GM19397 (cell line): Measurements from ENCODE around the gene SESN3.
A peak's percentile ranks its signal among the peaks of the same experiment; 100 is the strongest.
"Not testable (repeated sequence)": the region's sequence is repeated elsewhere in the genome, so short reads cannot be mapped to it uniquely, and the experiment has no call there.

ENCODE experiments used
- ATAC-seq: cut with Tn5 transposase; IDR thresholded peaks from one replicate; pipeline ENCODE4 v1.9.1; 2021; ENCODE audit warnings: mild to moderate bottlenecking, moderate library complexity; ENCODE audit not compliant: unreplicated experiment

The SESN3 gene

DNA sequence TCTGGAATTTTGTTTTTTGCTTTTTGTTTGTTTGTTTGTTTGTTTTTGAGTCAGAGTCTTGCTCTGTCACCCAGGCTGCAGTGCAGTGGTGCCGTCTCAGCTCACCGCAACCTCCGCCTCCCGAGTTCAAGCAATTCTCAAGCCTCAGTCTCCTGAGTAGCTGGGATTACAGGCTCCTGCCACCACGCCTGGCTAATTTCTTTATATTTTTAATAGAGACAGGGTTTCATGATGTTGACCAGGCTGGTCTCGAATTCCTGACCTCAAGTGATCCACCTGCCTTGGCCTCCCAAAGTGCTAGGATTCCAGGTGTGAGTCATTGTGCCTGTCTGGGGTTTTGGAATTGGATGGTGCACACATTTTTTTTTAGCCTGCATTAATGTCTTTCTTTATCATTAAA, 20.9 kb upstream of the SESN3 start:
- not testable (repeated sequence) for ATAC-seq

GRCh38 chr11:95248666-95249467, 17.9 kb upstream of the SESN3 start:
- ATAC-seq = peak; percentile 75

DNA sequence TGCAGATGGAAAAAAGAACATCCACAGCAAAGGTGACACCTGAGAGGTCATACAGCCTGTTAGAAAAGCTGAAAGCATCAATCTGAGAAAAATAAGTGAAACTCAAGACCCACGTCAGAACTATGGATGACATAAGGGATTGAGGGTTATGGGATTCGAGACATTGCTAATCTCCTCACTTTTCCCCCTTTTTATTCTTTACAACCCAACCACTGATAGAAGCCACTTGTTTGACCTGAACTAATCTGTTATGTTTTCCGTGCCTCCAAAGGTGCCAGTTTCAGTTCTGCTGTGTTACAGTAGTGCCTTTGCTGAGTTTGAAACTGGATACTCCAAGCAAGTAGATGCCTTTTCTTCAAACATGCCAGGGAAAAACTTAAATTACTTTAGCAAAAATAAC, 16.9 kb upstream of the SESN3 start:
- ATAC-seq = no peak

GRCh38 chr11:95247127-95247684, 16.2 kb upstream of the SESN3 start:
- no peak for ATAC-seq

- no peak for ATAC-seq
These were observed 14.6 kb upstream of the SESN3 start for GRCh38 chr11:95245581-95245980.

DNA sequence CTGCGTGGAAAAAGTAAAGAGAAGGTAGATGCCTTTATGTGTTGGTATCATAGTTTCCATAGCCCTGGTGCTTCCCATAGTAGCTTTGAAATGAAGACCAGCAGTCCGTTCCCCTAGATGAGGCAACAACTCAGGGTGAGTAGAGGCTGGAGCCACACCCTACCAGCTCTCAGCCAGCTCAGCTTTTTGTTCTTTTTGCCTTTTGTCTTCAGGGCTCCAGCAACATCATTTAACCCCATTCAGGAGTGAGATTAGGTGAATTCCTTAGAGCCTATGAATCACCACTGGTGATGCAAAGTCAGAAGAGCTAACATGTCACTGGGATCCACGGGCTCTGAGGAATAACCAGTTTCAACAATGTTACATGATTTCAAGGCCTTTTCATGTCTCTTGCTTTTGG, 14.0 kb upstream of the SESN3 start:
- ATAC-seq = no peak

DNA sequence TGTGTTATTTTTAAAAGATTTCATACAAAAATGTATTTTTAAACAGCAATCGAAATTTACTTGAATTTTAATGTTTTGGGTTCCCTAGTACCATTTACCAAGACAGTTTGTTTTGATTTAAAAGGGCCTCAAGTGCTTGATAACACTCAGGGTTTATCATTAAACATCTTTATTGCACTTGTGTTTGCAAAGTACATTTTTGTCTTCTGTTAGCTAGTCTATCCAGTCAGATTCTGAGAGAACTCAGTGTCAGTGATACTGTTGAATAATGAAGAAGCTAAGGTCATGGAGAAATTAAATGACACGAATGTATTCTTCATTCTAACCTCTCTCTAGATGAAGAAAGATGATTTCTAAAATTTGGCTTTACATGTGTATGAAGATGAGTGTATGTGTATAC, 12.7 kb upstream of the SESN3 start:
- no peak for ATAC-seq

DNA sequence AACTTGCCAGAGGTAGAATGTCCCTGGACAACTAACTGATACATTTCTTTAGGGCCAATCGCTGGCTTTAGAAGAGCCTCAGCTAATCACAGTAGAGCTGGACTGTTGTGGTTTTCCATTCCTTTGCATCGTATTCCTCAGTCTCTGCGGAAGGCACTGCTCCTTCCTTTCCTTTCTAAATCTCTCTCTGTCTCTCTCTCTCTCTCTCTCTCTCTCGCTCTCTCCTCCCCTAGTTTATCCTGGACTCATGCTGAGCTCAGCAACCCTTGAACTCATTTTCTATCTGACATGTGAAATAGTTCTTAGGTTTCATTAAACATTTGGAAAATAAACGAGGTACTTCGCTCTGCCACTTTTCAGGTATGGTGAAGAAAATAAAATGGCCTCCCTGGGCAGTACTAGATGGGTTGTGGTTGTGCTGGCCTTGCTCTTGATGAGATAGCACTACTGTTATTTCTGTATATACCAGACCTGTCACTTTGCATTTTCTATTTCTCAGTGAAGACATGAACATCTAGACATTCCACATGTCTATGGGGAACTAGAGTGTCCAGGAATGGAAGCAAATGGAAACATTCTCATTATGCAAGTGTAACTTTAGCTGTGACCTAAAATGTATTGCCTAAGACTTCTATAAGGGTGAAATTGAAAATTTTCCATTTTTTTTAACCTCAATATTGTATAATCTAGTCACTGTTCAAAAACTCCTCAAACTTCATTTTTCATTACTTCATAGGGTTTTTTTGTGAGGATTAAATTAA, 12.0 kb upstream of the SESN3 start:
- ATAC-seq = no peak

DNA sequence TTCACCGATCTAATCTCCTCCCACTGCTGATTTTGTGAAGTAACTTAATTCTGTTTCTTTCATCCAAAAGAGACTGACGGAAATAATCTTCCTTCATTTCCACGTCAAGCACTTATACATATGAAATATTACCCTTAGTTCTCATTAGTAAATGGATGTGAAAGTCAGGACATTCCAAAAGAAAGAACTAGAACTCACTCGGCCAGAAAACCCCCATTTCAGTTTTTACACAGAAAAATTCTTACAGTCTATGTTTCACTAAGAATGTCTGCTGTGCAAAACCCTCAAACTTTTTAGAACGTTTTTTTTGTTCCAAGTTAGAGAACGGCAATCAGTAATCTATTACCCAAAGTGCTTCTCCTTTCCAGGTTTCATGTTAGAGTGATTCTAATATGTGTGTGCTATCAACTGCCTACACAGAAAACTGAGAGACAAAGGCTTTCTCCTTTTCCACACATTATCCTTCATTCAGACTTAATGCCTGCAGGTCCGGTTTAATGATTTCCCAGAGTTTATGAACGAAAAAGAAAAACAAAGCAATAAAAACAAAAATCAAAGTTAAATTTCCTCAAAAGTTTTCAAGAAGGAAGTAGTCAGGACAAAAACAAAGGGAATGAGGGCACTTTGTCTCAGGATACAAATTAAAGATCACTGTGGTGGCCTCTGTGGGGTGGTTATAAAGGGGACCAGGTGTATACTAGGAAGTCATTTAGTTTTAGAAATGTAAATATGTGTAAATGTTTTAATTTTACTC, 11.3 kb upstream of the SESN3 start:
- peak; percentile 61 for ATAC-seq

GRCh38 chr11:95241681-95242081, 10.7 kb upstream of the SESN3 start:
- peak; percentile 73 for ATAC-seq

- ATAC-seq = no peak
These were observed 9.1 kb upstream of the SESN3 start for GRCh38 chr11:95239871-95240649.

- ATAC-seq = no peak
These were observed 1.7 kb upstream of the SESN3 start for GRCh38 chr11:95232666-95233065.

- ATAC-seq = peak; percentile 20
These were observed 1.0 kb upstream of the SESN3 start for GRCh38 chr11:95231881-95232605.

DNA sequence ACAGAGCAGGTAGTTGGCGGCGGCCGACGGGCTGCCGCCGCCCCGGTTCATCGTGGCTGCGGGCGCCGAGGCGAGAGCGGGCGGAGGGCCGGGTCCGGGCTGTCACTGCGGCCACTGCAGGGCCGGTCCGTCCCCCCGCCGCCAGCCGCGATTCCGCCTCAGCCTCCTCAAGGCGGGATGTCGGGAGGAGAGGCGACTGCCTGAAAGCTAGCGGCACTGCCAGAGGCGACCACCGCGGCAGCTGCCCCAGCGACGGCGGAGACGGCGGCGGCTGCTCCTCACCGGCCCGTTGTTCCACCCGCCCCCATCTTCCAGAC, 234 bp downstream of the SESN3 start:
- peak; percentile 19 for ATAC-seq

DNA sequence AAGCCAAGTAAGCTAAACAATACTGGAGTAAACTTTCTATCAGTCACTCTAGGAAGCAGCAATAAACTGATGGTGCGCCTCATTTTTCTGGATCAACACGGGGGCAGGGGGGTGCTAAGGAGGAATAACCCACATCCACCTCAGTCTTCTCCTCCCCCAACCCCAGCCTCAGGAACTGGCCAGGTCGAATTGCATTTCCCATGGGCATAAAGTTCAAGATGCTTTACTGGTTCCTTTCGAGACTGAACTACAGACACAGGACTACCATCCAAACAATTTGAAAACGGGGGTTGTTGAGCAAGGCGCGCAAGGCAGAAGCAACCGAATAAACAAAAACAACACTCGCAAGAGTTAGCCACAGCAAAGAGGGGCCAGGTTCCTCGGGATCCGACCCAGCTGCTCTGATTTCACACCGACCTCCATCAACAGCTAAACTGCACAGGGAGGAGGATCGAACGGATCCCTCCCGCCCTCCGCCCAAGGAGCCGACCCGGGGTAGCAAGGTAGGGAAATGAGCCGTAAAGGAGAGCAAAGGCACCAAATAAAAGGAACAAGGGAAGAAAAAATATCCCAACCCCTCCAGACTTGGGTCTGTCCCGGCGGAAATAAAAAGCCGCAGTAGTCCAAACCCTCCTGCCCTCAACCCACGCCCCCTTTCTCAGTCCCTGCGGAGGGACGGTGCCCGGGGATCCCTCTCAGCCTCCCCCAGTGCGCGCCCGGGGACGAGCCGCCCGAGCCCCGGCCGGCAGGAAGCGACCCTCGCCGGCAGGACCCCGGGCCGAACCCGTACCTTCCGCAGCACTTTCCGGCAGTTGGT, 801 bp downstream of the SESN3 start:
- peak; percentile 11 for ATAC-seq

DNA sequence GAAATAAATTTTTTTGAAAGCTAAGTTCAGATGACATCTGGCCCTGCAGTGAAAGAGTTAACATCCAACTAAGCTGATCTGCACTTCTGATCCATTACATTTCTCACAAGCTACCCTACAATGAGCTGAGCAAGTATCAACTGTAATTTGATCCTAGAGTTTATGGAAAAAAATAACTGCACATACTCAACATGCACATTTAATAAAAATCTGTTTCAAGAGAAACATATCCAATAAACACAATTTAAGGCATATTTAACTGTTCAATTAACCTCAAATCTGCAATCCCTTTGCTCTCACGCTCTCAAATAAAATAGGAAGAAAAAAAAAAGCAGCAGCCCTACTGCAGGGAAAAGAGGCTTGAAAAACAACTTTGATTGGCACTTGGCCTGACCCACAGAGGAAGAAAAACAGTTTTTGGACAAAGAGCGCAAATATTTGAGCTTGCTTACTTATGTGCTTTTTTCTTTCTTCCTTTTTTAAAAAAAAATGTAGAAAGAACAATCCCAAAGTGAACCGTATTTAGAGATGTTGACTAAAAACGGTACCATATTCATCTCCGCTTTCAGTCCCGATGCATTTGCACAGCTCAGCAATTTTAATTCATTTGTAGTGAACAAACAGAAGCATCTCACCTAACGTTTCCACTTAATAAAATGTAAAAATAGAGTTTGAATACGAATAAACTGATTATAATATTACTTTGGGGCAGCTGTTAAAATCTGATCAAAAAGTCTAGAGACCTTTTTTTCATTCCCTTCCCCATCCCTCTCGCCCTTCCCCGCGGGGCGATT, 1.6 kb downstream of the SESN3 start:
- no peak for ATAC-seq

DNA sequence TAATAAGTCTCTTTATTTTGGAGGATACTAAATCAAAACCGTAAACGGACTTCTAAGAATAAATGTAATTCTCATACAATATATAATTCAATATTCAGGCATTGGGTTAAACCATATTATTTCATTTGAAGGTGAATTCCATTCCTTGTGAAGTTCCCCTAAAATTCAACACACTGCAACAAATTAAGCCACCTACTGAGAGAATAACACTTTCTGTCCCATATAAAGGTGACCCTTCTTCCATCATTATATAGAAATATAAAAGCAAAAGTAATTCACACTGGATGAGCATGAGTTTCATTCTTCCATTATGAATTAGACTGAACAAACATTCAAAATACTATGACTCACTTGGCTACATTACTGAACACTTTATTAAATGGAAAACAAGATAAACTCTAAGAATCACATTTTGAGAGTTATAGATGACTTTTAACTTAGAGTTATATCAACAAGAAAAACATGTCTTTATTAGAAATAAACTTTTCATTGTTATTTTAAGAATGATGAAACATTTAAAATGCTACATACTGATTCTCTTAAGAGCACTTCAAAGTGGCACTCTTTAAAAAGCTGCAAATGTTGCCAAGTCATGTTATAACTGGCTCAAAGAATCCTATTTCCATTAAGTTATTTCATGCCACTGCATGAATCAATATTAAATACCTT, 2.8 kb downstream of the SESN3 start:
- no peak for ATAC-seq

- not testable (repeated sequence) for ATAC-seq
These were observed 3.9 kb downstream of the SESN3 start for GRCh38 chr11:95227060-95227459.
